Epithelial cell of proximal tubule (primary cell): ENCODE results near the gene NUP88. TPM values are rescaled to one million over a fixed set of nuclear protein-coding genes. Genes with fewer than 3 reads are reported as not detected.
"Not testable (repeated sequence)": the region's sequence is repeated elsewhere in the genome, so short reads cannot be mapped to it uniquely, and the experiment has no call there.

Source experiments
- DNase-seq: peaks from one replicate; pipeline ENCODE4 v3.0.0-alpha.2; 2011; ENCODE audit warnings: low read depth
- H3K4me3 ChIP-seq: 2 replicates; pipeline ENCODE4 v1.5.1; 2011; ENCODE audit warnings: low read depth, mild to moderate bottlenecking, low read length
- total RNA-seq: library from RNA; depleted of rRNA; stranded (reverse); fragments of >200 nt; gene quantifications from 2 replicates; pipeline ENCODE4 v1.2.3, GENCODE V29; 2015
- TF ChIP-seq, protein P1 (sequence below): conservative IDR thresholded peaks from 2 replicates; pipeline ENCODE4 v1.5.1; 2012; ENCODE audit warnings: low read depth, mild to moderate bottlenecking, low read length

NUP88 gene
- total RNA-seq, 1 donor from 2014 or later, result 108 TPM

DNA sequence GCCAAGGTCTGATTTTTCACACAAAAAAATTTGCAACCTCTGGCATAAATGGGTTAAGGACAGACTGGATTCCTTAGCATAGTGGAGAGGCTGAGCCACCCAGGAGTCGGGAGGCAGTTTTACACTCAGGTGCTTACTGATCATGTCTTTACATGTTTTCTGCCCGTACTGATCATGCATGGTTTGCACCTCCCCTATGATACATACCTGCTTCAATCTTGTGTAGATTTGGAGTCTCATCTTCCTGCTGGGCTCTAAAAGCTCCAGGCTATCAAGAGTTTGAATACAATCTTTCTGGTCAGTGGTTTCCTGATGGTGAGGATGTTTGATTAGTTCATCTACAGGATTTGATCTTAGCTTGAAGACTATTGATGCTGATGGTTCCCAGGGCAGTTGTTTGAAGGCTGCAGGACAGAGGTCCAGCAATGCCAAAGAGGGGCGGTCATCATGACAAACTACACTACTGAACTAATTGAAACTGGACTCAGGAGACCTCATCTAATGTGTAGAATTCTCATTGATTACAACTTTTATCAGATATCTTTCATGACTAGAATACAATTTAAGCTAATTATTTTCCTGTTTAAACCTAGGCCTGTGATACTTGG is 12.6 kb upstream of the NUP88 start:
- H3K4me3 ChIP-seq, result no peak overlapping the region
- no peak for DNase-seq
- TF ChIP-seq, protein P1, sequence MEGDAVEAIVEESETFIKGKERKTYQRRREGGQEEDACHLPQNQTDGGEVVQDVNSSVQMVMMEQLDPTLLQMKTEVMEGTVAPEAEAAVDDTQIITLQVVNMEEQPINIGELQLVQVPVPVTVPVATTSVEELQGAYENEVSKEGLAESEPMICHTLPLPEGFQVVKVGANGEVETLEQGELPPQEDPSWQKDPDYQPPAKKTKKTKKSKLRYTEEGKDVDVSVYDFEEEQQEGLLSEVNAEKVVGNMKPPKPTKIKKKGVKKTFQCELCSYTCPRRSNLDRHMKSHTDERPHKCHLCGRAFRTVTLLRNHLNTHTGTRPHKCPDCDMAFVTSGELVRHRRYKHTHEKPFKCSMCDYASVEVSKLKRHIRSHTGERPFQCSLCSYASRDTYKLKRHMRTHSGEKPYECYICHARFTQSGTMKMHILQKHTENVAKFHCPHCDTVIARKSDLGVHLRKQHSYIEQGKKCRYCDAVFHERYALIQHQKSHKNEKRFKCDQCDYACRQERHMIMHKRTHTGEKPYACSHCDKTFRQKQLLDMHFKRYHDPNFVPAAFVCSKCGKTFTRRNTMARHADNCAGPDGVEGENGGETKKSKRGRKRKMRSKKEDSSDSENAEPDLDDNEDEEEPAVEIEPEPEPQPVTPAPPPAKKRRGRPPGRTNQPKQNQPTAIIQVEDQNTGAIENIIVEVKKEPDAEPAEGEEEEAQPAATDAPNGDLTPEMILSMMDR, result no peak

DNA sequence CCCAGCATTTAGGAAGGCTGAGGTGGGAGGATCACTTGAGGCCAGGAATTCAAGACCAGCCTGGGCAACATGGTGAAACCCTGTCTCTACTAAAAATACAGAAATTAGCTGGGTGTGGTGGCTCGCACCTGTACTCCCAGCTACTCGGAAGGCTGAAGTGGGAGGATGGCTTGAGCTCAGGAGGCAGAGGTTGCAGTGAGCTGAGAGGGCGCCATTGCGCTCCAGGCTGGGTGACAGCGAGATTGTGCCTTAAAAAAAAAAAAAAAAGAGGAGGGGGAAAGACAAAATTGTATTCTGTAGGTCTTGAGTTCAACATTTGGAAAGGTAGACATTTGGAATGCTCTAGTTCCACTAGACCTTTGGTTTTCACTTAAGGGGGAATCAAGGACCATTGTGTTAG is 11.8 kb upstream of the NUP88 start:
- not testable (repeated sequence) for H3K4me3 ChIP-seq, DNase-seq

DNA sequence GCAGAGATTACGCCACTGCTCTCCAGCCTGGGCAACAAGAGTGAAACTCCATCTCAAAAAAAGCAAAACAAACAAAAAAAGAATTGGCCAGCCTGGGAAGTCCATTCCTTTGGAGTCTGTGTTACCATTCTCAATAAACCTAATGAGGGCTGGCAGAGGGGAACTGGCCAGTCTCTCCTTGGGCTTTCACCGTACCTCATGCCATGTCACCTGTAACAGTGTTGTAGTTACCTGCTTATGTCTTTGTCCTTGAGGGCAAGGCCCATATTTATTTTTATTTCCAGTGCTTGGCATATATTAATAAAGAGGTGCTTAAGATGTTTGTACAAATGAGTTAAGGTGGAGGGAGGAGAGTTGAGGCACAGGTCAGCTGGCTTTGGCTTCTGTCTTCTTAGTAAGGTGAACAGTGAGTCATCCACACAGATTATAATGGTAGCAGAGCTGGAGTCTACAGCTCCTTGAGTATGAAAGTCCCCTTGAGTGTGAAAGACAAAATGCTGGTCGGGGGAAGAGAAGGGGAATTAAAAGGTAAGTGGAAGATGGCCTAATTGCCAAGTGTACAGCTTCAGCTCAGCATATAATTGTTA is 11.0 kb upstream of the NUP88 start:
- TF ChIP-seq, protein P1, result no peak
- no peak overlapping the region for H3K4me3 ChIP-seq
- DNase-seq, result no peak

DNA sequence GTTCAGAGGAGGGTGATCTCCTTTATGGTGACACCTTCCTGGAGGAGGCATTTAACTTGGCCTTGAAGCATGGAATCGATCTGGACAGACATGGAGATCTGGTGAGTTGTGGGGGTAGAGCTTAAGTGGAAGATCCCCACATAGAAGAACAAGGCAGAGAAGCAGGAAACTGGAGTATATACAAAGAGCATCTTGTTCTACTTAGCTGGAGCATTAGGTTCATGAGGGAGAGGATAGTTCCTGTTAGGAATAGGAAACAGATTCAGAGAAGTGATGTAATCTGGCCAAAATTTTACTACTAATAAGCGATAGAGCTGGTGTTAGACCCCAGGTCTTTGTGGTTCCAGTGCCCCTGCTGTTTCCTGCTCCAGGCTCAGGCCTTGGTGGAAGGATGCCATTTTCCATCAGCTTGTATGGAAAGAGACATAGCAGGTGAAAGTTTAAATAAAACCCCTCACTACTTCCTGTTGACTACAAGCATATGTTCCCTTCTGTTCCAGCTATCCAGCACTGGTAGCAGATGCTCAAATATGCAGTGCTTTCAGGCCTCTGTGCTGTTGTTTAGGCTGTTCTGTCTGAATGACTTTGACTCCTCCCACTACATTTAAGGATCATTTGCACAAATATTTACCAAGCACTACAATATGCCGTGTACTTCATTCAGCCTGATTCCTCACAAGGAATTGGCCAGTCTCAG is 9.9 kb upstream of the NUP88 start:
- TF ChIP-seq, protein P1, result no peak
- DNase-seq, result no peak
- no peak overlapping the region for H3K4me3 ChIP-seq

DNA sequence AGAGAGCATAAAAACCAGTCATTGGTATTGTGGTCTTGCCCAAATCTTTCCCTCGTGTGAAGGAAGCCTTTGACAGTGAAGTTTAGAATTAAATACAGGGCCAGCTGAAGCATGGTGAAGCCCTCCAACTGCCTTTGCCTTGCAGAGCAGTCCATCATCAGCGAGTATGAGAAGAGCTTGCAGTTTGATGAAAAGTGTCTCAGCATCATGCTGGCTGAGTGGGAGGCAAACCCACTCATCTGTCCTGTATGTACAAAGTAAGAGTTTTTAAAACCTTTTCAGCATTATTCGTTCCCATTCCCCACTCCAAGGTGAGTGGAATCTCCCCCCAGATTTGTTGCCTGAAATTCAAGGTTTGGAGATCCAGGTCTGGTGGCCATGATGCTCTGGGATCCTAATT is 6.4 kb upstream of the NUP88 start:
- H3K4me3 ChIP-seq, result no peak overlapping the region
- TF ChIP-seq, protein P1, result no peak
- DNase-seq, result no peak

DNA sequence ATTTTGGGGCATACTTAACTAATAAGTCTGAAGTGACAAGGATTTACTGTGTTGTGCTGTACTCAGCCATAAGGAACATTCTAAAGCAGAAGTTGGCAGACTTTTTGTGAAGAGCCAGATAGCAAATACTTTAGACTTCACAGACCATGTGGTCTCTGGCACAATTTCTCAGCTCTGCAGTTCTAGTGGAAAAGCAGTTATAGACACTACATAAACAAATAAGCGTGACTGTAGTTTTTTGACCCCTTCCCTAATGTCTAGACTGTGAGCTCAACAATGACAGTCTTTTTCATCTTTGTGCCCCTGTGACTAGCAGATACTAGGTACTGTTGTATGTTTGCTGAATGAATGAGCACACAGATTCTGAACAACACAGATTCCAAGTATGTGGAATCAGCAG is 5.4 kb upstream of the NUP88 start:
- H3K4me3 ChIP-seq, result no peak overlapping the region
- TF ChIP-seq, protein P1, result no peak
- DNase-seq, result no peak

DNA sequence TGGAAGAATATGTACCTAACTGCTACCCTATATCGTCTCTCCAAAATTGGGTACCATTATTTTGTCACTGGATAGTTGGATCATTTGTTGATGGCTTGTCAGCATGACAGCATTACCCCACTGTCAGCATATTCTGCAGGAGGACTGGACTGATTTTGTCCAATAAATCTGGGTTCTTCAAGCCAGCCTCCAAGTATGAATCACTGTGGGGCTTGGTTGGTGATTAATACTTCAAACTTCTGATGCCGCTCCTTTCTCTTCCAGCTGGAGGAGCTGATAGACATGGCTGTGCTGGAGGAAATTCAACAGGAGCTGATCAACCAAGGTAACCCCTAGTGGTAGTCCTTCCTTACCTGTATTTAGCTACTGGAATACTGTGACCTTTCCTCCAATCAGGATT is 3.0 kb upstream of the NUP88 start:
- no peak overlapping the region for H3K4me3 ChIP-seq
- TF ChIP-seq, protein P1, result peak; percentile 13
- DNase-seq, result peak; percentile 37
